Measurements from ENCODE around the gene WDR62.
"Not testable (repeated sequence)": the region's sequence is repeated elsewhere in the genome, so short reads cannot be mapped to it uniquely, and the experiment has no call there.

The WDR62 gene

DNA sequence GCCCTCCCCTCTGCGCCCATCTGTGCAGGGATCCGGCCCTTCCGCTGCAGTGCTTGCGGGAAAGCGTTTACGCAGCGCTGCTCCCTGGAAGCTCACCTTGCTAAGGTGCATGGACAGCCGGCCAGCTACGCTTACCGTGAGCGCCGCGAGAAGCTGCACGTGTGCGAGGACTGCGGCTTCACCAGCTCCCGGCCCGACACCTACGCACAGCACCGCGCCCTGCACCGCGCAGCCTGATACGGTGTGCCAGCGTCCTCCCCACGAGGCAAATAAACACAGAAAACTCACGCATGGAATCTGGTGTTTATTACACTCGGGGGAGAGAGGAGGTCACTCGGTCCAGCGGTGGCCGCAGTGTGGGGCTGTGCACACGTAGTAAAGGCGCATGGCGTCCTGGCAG lies 58.7 kb downstream of the WDR62 start:
- no peak for DNase-seq (ENCODE audit: low read depth)

DNA sequence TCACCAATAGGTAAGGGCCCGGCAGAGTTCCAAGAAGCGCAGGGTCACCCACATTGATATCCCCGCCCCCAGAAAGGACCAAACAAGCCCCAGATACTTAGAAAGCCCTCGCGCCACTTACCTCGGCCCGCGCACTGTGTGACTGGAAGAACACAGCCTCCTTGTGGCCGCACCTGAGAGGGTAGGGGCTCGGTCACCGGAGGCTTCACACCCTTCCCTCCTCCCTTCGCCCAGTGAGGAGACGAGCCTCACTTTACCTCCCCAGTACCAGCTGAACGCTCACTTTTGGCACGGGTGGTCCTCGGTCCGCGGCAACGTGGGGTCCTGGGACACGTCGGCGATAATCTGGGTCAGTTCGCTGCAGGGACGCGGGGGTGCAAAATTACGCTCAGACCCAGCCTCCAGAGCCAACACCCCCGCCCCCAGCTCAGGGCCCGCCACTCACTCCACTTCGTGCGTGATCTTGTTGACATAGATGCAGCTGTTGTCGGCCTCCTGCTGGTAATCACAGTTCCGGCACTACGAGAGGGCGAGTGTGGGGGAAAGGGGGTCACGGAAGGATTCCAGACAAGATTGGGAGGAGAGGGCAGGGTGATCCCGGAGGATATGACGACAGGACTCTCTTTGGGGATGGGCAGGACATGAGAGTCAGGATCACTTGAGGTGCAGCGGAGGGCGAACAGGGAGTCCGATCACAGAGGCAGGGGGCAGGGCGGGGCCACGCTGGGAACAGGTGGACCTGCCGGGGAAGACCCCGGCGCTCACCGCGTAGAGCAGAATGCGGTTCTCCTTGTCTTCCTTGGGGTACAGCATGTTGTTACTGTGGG lies 59.4 kb downstream of the WDR62 start:
- no peak for DNase-seq (ENCODE audit: low read depth)

GRCh38 chr19:36114721-36115452 lies 60.2 kb downstream of the WDR62 start, which contains the start of gene POLR2I:
Gene POLR2I, minus strand, starts transcription at chr19:36114875. Its CDS starts 19 bp downstream, at chr19:36114856.
- DNase-seq (ENCODE audit: low read depth), result peak; percentile 94

GRCh38 chr19:36115453-36116343 lies 61.0 kb downstream of the WDR62 start, which contains the start of gene TBCB:
Gene TBCB, plus strand, starts transcription at chr19:36115468. Its CDS starts 93 bp downstream, at chr19:36115561.
- peak; percentile 83 for DNase-seq (ENCODE audit: low read depth)

DNA sequence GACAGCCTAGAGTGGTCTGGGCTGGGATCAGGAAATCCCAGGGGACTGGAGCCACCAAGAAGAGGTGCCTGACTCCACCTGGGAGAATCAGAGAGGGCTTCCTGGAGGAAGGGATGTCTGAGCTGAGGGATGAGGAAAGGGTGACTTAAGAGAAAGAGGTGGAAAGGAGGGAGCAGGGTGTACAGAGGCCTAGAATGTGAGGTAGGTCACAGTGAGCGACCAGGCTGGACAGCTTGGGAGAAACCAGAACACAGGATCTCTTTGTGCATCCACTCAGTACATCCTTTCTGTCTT lies 61.6 kb downstream of the WDR62 start:
- DNase-seq (ENCODE audit: low read depth), result no peak

GRCh38 chr19:36120092-36120983 lies 65.6 kb downstream of the WDR62 start:
- no peak for DNase-seq (ENCODE audit: low read depth)

GRCh38 chr19:36120984-36121358 lies 66.3 kb downstream of the WDR62 start:
- no peak for DNase-seq (ENCODE audit: low read depth)

- DNase-seq (ENCODE audit: low read depth), result no peak
These were observed 66.9 kb downstream of the WDR62 start for GRCh38 chr19:36121486-36122124.

- DNase-seq (ENCODE audit: low read depth), result no peak
These were observed 70.9 kb downstream of the WDR62 start for GRCh38 chr19:36125557-36125956.

DNA sequence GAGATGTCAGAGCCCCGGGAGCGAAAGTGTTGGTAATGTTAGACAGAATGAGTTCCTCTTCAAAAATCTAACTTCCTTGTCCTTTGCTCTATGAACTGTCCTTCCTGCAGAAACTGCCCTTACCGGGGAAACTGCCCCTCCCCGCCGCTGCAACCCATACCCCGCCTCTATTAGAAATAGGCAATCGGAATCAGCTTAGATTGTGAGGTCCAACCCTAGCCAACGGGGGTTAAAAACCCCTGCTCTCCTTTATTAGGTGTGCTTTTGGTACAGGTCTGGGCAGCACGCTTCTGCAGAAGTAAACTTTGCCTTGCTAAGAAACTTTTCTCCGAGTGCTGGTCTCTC lies 73.7 kb downstream of the WDR62 start:
- no peak for DNase-seq (ENCODE audit: low read depth)

- not testable (repeated sequence) for DNase-seq (ENCODE audit: low read depth)
These were observed 76.5 kb downstream of the WDR62 start for GRCh38 chr19:36131221-36131620.

- not testable (repeated sequence) for DNase-seq (ENCODE audit: low read depth)
These were observed 80.2 kb downstream of the WDR62 start for GRCh38 chr19:36134867-36135266.

DNA sequence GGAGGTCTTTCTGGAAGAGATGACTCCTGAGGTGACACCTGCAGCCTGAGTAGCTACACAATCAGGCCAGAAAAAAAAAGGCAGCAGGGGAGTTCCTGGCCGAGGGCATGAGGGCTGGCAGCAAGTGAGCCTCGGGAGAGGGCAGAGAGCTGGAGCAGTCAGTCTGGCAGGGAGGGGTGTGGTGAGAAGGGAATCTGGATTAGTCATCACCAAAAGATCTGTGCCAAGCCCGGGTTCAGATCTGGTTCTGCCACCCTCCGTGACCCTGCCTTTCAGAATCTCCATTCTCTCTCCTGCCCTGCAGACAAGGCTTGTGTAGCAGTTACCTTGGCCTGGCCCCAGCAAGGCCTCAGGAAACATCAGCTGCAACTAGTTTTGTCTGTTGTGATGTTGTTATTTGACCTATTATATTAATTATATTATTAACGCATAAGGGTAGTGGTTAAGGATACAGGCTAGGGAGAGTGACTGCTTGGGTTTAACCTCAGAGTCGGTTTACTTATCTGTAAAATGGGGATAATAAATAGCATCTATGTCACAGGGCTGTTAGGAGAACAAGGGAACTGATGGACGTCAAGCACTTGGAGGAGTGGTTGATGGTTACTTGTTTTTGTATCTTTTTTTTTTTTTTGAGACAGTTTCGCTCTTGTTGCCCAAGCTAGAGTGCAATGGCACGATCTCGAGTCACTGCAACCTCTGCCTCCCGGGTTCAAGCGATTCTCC lies 82.4 kb downstream of the WDR62 start:
- DNase-seq (ENCODE audit: low read depth), result no peak

DNA sequence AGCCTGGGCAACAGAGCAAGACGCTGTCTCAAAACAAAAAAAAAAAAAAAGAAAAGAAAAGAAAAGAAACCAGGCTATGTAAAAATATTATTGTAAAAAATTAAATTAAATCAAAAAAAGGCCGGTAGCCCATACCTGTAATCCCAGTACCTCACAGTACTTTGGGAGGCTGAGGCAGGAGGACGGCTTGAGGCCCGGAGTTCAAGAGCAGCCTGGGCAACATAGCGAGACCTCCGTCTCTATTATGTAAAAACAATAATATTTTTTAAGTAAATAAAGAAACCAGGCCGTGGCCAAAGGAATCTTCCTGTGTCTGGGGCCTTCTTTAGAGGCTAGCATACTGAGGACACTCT lies 84.4 kb downstream of the WDR62 start:
- DNase-seq (ENCODE audit: low read depth), result no peak

DNA sequence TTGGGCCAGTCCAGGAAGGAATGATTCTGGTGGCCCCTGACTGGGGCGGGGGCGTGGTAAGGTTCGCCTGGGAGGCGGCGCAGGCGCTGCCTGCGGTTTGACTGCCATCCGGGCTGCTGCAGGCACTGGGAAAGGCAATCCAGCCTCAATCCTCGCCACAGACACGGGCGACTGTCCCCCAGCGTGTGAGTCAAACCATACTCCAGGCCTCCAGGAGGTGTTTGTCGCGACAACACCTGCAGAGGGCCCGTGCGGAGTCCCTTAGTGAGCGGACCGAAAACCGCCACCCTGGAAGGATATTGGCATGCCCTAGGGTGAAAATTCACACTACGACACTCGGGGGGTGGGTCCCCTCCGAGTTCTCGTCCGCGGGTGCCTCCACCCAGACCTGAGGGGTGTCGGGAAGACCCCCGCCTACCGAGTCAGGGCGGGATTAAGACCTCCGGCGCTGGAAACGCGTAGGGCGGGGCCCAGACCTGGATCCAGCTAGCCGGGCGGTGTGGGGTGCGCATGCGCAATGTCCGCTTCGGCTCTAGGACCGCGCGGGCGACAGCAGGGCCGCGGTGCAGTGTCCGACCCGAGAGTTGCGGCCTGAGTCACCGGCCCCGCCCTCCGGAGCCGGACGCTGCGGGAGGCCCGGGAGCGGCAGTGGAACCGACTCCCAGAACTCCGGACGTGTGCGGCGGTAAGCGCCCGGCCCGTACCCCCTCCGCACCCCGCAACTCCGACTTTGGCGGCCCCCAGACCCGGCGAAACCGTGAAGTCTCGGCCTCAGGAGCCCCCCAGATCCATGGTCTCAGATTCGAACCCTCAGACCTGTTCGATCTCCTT lies 85.0 kb downstream of the WDR62 start, which contains the start of gene CAPNS1:
CAPNS1 (plus strand) TSS at position 594 of the 831 bp plus-strand sequence. CDS start 946 bp downstream, outside the sequence.
- DNase-seq (ENCODE audit: low read depth), result peak; percentile 86

DNA sequence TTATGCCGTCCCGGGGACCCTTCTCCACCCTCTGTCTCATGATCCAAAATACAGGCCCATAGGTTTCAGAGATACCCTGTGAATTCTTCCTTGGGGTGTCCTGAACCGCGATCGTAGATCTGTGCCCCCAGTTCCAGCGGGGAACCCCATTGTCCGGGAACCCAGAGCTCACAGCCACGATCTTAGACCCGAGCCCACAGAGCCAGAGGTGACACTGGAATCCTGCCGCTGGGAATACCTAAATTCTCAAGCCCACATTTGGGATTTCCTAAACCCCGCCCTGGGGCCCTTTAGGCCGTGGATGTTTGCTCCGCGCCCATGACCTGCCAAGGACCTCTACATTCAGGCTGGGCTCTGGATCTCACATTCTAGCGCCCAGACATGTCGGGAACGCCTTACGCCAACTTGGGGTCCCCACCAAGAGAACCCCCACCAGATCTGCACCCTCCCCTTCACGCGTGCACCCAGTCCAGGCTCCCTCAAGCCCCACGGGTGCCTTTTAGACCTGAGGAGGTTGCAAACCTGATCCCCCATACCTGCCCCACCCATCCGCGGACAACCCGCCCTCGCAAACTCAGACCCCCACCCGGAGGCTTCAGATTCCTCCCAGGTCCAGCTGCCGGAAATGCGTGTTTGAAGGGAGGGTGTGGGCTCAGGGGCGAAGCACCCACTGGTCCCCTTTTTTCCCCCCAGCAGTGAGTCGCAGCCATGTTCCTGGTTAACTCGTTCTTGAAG lies 85.8 kb downstream of the WDR62 start:
- peak; percentile 15 for DNase-seq (ENCODE audit: low read depth)

DNA sequence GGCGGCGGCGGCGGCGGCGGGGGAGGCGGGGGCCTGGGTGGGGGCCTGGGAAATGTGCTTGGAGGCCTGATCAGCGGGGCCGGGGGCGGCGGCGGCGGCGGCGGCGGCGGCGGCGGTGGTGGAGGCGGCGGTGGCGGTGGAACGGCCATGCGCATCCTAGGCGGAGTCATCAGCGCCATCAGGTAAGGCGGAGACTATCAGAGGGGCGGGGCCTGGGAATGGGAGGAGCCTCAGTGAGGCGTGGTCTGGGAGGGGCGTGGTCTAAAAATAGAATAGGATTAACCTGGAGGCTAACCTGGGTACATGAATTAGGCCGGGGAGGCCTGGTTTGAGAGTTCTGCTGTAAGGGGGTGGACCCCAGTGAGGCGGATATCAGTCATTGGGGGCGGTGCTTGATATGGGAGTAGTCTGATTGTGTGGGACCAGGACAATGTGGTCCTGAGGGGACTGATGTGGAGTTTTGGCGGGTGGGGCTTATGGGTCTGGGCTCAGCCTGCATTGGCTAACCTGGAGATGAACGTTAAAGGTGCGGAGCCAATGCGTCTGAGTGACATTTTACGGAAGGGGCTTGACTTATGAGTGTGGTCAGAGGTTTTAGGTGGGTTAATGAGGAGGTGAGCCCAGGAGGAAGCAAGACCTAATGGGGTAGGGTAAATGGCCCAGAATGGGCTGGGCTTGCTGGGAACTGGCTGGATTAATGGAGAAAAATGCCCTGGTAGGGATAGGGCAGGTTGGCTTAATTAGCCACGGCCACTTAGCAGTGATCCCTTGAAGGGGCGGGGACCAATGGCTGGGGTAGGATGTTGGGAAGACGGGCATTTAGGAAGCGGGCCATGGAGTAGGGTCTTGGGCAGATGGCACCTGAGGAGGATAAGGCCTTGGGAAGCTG lies 86.6 kb downstream of the WDR62 start:
- DNase-seq (ENCODE audit: low read depth), result peak; percentile 79

- no peak for DNase-seq (ENCODE audit: low read depth)
These were observed 87.3 kb downstream of the WDR62 start for GRCh38 chr19:36142046-36142445.

All from stimulated activated CD8-positive, alpha-beta memory T cell treated with anti-CD3 and anti-CD28 coated beads, Interleukin-12 subunit alpha, Interleukin-12 subunit beta, amount 100 ng/mL, for 4 hours (primary cell).